ENCODE data around the gene ZNF416. TPM values are rescaled to one million over a fixed set of nuclear protein-coding genes. Genes with fewer than 3 reads are reported as not detected.
A peak's percentile ranks its signal among the peaks of the same experiment; 100 is the strongest.

The ZNF416 gene
- total RNA-seq = 7.1 TPM

DNA sequence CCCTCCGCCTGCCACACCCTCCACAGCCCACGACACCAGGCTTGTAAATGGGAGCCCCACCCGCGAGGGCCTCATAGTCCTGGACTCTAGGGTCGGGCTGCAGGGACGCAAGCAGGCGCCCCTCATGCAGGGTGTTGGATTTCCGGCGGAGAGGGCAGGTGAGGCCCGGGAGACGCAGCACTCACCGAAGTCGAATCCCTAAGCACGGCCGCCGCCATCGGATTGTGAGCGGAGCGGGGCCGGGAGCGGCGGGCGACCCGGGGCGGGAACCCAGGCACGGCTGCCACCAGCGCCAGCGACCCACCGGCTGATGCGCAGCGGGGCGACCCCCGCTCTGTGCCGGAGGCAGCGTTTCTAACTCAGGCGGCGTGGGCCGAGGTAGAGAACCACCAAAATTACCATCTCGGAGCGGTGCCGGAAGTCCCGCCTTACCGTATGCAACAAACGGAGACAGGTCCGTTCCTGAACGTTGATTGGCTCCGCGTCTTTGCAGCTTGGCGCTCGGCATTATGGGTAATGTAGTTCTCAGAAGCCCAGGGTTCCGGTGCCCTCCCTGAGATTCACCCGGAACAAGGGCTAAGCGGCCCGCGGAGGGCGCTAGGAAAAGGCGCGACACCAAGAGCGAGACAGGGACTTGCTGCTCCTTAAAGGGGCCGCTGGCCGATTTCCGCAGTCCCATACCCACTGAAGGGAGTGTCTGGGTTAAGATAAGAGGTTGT lies at the start of gene ZNF416:
ZNF416 (minus strand) TSS at position 425 of the 719 bp plus-strand sequence; CDS start at position 218, 207 bp downstream.
- DNase-seq (ENCODE audit: low spot score) = peak; percentile 99

- DNase-seq (ENCODE audit: low spot score) = no peak
These were observed 44.4 kb upstream of the ZNF416 start for GRCh38 chr19:57623091-57623490.

GRCh38 chr19:57620673-57621348 lies 42.1 kb upstream of the ZNF416 start:
- DNase-seq (ENCODE audit: low spot score) = no peak

DNA sequence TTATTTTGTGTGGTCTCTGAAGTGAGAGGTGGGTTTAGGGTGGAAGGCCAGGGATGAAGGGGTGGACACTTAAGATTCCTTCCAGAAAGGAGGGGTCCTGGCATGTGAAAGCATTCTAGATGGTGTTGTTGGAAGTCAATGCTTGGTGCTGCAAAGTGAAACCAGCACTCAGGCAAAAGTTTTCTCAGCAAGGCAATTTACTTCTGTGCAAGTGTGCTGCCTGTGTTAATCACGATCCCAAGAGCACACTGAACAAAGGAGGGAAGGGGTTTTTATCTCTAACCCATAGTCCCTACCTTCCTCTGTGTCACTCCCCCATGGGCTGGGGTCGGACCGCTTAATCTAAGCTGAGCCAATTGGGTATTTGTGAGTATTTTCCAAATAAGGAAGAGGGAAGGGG lies 36.6 kb upstream of the ZNF416 start:
- no peak for DNase-seq (ENCODE audit: low spot score)

- DNase-seq (ENCODE audit: low spot score) = peak; percentile 92
These were observed 35.4 kb upstream of the ZNF416 start, which contains the start of gene ZNF134 for GRCh38 chr19:57613941-57614743. Gene ZNF134 (plus strand): TSS chr19:57614242. CDS start chr19:57619469, 5,227 bp downstream.

DNA sequence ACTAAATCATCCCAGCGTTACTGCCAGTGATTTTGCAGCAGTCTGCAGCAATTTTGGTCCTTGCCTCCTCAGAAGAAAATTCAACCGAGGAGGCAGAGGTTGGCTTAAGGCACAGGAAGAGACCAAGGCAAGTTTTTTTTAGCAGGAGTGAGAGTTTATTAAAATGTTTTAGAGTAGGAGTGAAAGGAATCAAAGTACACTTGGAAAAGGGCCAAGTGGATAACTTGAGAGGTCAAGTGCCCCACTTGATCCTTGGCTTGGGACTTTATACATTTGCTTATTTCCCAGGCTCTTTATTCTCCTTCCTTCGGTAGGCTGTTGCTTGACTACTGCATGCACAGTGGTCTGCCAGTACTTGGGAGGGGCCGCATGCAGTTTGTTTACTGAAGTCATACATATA lies 32.4 kb upstream of the ZNF416 start:
- no peak for DNase-seq (ENCODE audit: low spot score)

DNA sequence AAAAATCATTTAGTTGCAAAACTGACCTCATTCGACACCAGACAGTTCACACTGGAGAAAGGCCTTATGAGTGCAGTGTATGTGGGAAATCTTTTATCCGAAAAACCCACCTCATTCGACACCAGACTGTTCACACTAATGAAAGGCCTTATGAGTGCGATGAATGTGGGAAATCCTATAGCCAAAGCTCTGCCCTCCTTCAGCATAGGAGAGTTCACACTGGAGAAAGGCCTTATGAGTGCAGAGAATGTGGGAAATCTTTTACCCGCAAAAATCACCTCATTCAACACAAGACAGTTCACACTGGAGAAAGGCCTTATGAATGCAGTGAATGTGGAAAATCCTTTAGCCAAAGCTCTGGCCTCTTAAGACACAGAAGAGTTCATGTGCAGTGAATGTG lies 28.2 kb upstream of the ZNF416 start:
- DNase-seq (ENCODE audit: low spot score) = no peak

- peak; percentile 94 for DNase-seq (ENCODE audit: low spot score)
These were observed 21.2 kb upstream of the ZNF416 start, which contains the start of gene ZNF530 for GRCh38 chr19:57599761-57600383. Gene ZNF530 (plus strand): TSS chr19:57599885. CDS start chr19:57604346, 4,461 bp downstream.

- DNase-seq (ENCODE audit: low spot score) = no peak
These were observed 20.7 kb upstream of the ZNF416 start for GRCh38 chr19:57599377-57599760.

- no peak for DNase-seq (ENCODE audit: low spot score)
These were observed 8.8 kb upstream of the ZNF416 start for GRCh38 chr19:57587529-57587928.

- DNase-seq (ENCODE audit: low spot score) = peak; percentile 94
These were observed 5.1 kb upstream of the ZNF416 start, which contains the start of gene ZIK1 for GRCh38 chr19:57583521-57584416. Gene ZIK1 (plus strand): TSS chr19:57584145. CDS start chr19:57584357, 212 bp downstream.

DNA sequence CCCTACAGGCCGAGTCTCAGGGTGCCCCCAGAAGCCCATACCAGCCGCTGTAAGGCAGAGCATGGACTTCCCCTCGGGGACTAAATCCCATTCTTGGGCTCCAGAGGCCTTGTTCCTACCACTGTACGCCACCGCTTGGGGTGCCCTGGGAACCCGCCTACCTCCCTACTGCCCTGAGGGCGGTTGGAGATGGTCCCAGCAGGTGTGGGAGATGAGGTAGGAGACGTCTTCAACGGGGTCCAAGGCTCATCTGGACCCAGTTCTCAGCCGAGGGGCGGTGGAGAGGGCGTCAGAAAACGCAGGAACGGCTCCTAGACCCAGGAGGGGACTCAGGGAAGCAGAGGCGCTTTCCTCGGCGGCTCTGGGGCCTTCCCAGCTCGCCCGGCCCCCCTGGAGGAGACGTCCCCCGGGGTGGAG lies 4.4 kb upstream of the ZNF416 start:
- DNase-seq (ENCODE audit: low spot score) = no peak

DNA sequence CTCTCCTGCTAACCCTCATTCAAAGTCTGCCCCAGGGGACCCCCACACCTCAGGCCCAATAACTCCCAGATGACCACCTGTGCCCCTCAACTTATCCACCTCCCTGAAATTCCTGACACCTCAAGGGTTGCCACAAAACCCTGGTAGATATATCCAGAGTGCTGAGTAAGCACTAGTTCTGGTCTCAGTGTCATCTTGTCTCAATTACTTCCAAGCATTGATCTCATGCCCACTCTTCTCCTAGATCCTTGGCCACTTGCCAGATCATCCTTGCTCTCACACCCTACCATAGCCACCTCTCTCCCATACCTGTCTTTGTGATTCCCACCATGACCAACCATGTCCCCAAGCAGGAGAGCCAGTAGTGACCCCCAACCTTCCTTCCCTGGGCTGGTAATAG lies 2.0 kb downstream of the ZNF416 start:
- DNase-seq (ENCODE audit: low spot score) = no peak

- DNase-seq (ENCODE audit: low spot score) = no peak
These were observed 6.2 kb downstream of the ZNF416 start for GRCh38 chr19:57572415-57572947.

DNA sequence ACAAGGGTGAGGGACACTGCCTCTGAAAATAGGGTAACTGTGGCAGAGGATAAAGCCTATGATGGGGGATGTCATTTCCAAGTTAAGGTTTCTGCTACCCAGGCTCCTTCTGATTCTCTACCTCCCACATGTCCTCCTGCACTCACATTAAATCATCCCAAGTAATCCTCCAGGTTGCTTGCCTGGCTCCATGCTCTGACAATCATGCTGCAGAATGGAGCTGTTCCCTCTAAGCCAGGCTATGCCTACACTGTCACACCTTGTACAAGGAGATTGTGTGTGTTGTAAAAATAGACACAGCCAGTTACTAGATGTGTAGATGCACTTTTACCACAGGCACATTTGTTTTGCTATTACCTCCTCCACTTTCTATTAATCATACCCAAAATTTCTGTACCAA lies 8.0 kb downstream of the ZNF416 start:
- DNase-seq (ENCODE audit: low spot score) = no peak

- DNase-seq (ENCODE audit: low spot score) = no peak
These were observed 12.1 kb downstream of the ZNF416 start for GRCh38 chr19:57566396-57567265.

DNA sequence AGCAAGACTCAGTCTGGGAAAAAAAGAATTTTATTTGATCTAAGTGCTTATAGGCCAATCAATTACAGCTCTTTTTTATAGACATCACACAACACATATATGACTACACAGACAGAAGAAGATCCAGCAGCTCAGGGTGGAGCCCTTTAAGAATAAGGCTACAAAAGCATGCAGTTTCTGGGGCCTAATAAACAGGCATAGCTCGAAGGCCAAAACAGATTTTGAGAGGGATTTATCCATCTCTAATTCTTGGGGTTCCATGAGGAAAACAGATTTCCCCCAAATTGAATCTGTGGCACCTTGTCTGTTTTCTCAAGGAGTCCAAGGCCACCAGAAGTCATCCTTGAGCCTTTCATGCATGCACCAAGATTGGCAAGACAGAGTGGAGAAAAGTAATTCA lies 15.2 kb downstream of the ZNF416 start:
- DNase-seq (ENCODE audit: low spot score) = no peak

GRCh38 chr19:57560049-57560491 lies 18.6 kb downstream of the ZNF416 start:
- DNase-seq (ENCODE audit: low spot score) = no peak

- DNase-seq (ENCODE audit: low spot score) = peak; percentile 92
These were observed 19.2 kb downstream of the ZNF416 start, which contains the start of gene ZNF550 for GRCh38 chr19:57559404-57560025. Gene ZNF550 (minus strand): TSS chr19:57559863. CDS start chr19:57559682, 181 bp downstream.
